ENCODE results near the gene PPP3CA.

DNA sequence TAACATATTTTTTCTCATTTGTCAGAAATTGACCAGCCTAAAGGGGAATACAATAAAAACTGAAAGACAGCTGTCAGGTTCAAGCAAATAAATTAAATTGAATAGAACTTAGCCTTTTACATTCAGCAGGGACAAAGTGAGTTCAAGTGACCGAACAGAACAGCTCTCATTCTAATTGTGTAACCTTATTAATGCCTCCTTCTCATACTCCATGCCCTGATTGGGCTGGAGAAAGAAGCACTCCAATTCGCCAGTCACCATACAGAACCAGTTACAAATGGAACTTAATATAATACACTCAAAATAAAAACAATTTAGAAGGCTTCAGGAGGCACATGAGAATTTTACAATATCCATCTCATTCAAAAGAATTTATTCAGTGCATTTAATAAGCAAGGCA lies 8.0 kb downstream of the PPP3CA start:
- TF ChIP-seq, protein P1, sequence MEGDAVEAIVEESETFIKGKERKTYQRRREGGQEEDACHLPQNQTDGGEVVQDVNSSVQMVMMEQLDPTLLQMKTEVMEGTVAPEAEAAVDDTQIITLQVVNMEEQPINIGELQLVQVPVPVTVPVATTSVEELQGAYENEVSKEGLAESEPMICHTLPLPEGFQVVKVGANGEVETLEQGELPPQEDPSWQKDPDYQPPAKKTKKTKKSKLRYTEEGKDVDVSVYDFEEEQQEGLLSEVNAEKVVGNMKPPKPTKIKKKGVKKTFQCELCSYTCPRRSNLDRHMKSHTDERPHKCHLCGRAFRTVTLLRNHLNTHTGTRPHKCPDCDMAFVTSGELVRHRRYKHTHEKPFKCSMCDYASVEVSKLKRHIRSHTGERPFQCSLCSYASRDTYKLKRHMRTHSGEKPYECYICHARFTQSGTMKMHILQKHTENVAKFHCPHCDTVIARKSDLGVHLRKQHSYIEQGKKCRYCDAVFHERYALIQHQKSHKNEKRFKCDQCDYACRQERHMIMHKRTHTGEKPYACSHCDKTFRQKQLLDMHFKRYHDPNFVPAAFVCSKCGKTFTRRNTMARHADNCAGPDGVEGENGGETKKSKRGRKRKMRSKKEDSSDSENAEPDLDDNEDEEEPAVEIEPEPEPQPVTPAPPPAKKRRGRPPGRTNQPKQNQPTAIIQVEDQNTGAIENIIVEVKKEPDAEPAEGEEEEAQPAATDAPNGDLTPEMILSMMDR (IDR thresholded peaks at IDR 0.05), result no peak
- no peak for TF ChIP-seq POLR2A (IDR thresholded peaks at IDR 0.05)
